H9 (cell line): ENCODE data around the gene TPPP. TPM values are rescaled to one million over a fixed set of nuclear protein-coding genes. Genes with fewer than 3 reads are reported as not detected.

Source experiments
- DNase-seq: peaks from one replicate; pipeline ENCODE4 v3.0.0-alpha.2; 2017
- H2AFZ ChIP-seq: one replicate; pipeline ENCODE4 v1.6.1; 2013; ENCODE audit warnings: mild to moderate bottlenecking, low read length, control low read depth, moderate library complexity
- H2AK5ac ChIP-seq: 2 replicates; pipeline ENCODE4 v1.6.1; 2013; ENCODE audit warnings: low read length, control low read depth, mixed read lengths; ENCODE audit not compliant: insufficient read length
- H2BK120ac ChIP-seq: one replicate; pipeline ENCODE4 v1.6.1; 2013; ENCODE audit warnings: low read depth, mild to moderate bottlenecking, low read length, control low read depth, inconsistent platforms; ENCODE audit not compliant: poor library complexity, severe bottlenecking
- H2BK12ac ChIP-seq: 2 replicates; pipeline ENCODE4 v1.6.1; 2013; ENCODE audit warnings: low read length, control low read depth, mixed read lengths, low read depth; ENCODE audit not compliant: insufficient read length
- H2BK15ac ChIP-seq: 2 replicates; pipeline ENCODE4 v1.6.1; 2013; ENCODE audit warnings: low read depth, low read length, control low read depth
- H2BK20ac ChIP-seq: one replicate; pipeline ENCODE4 v1.6.1; 2013; ENCODE audit warnings: low read depth, mild to moderate bottlenecking, low read length, control low read depth, inconsistent platforms; ENCODE audit not compliant: poor library complexity, severe bottlenecking
- H2BK5ac ChIP-seq: 2 replicates; pipeline ENCODE4 v1.6.1; 2013; ENCODE audit warnings: low read length, control low read depth, mixed read lengths; ENCODE audit not compliant: insufficient read length
- H3K14ac ChIP-seq: 2 replicates; pipeline ENCODE4 v1.6.1; 2013; ENCODE audit warnings: low read length, control low read depth; ENCODE audit not compliant: insufficient read depth
- H3K18ac ChIP-seq: 2 replicates; pipeline ENCODE4 v1.6.1; 2013; ENCODE audit warnings: low read depth, mild to moderate bottlenecking, mixed read lengths, low read length, control low read depth; ENCODE audit not compliant: insufficient read length
- H3K23ac ChIP-seq: 2 replicates; pipeline ENCODE4 v1.6.1; 2013; ENCODE audit warnings: low read length, control low read depth, mixed read lengths, low read depth; ENCODE audit not compliant: insufficient read length
- H3K23me2 ChIP-seq: 2 replicates; pipeline ENCODE4 v1.6.1; 2013; ENCODE audit warnings: low read depth, mild to moderate bottlenecking, mixed read lengths, low read length, control low read depth; ENCODE audit not compliant: insufficient read length, poor library complexity, severe bottlenecking
- H3K27ac ChIP-seq: 2 replicates; pipeline ENCODE4 v1.5.1; 2013; ENCODE audit warnings: low read length, control low read depth, mixed read lengths, low read depth; ENCODE audit not compliant: insufficient read length
- H3K27me3 ChIP-seq: 2 replicates; pipeline ENCODE4 v1.6.1; 2013; ENCODE audit warnings: low read length, control low read depth, inconsistent platforms; ENCODE audit not compliant: insufficient read depth
- H3K4ac ChIP-seq: 2 replicates; pipeline ENCODE4 v1.6.1; 2013; ENCODE audit warnings: low read depth, mild to moderate bottlenecking, control low read depth, inconsistent platforms, low read length, moderate library complexity
- H3K4me1 ChIP-seq: 2 replicates; pipeline ENCODE4 v1.6.1; 2013; ENCODE audit warnings: low read length, control low read depth, inconsistent platforms; ENCODE audit not compliant: insufficient read depth
- H3K4me2 ChIP-seq: 2 replicates; pipeline ENCODE4 v1.6.1; 2013; ENCODE audit warnings: low read length, control low read depth, mixed read lengths; ENCODE audit not compliant: insufficient read length, insufficient read depth
- H3K56ac ChIP-seq: 2 replicates; pipeline ENCODE4 v1.6.1; 2013; ENCODE audit warnings: low read depth, mild to moderate bottlenecking, mixed read lengths, low read length, control low read depth; ENCODE audit not compliant: insufficient read length
- H3K79me1 ChIP-seq: 2 replicates; pipeline ENCODE4 v1.6.1; 2013; ENCODE audit warnings: low read depth, mild to moderate bottlenecking, moderate library complexity, low read length, control low read depth, inconsistent platforms; ENCODE audit not compliant: insufficient read depth, poor library complexity, severe bottlenecking
- H3K79me2 ChIP-seq: 2 replicates; pipeline ENCODE4 v1.6.1; 2013; ENCODE audit warnings: low read length, control low read depth, inconsistent platforms; ENCODE audit not compliant: insufficient read depth
- H3K9ac ChIP-seq: 2 replicates; pipeline ENCODE4 v1.6.1; 2013; ENCODE audit warnings: low read length, control low read depth, mixed read lengths; ENCODE audit not compliant: insufficient read length; ENCODE audit errors: extremely low read depth
- H3K9me3 ChIP-seq: one replicate; pipeline ENCODE4 v1.6.1; 2013; ENCODE audit warnings: low read depth, low read length, inconsistent platforms; ENCODE audit not compliant: control insufficient read depth
- H3T11ph ChIP-seq: one replicate; pipeline ENCODE4 v1.6.1; 2013; ENCODE audit warnings: mild to moderate bottlenecking, low read length, control low read depth, inconsistent platforms
- H4K20me1 ChIP-seq: one replicate; pipeline ENCODE4 v1.6.1; 2013; ENCODE audit not compliant: control insufficient read depth, insufficient read length, insufficient read depth
- H4K5ac ChIP-seq: 2 replicates; pipeline ENCODE4 v1.6.1; 2013; ENCODE audit warnings: low read depth, mild to moderate bottlenecking, mixed read lengths, low read length, control low read depth; ENCODE audit not compliant: insufficient read length
- H4K8ac ChIP-seq: replicated peaks from 2 replicates; pipeline ENCODE4 v1.6.1; 2013; ENCODE audit warnings: low read length, control low read depth, mixed read lengths, low read depth; ENCODE audit not compliant: insufficient read length
- H4K91ac ChIP-seq: 2 replicates; pipeline ENCODE4 v1.6.1; 2013; ENCODE audit warnings: low read depth, mild to moderate bottlenecking, moderate library complexity, mixed read lengths, low read length, control low read depth; ENCODE audit not compliant: insufficient read length
- H3K27ac Mint-ChIP-seq, 3 experiments: 2 replicates in 2 of 3; 3 replicates in 1 of 3; pipeline ENCODE4 v1.8.0; 2020 to 2021; ENCODE audit warnings: mixed read lengths in 3 of 3, mild to moderate bottlenecking in 1 of 3, moderate library complexity in 1 of 3
- H3K27me3 Mint-ChIP-seq: 2 replicates; pipeline ENCODE4 v1.8.0; 2021; ENCODE audit warnings: low read depth, mild to moderate bottlenecking, moderate library complexity, mixed read lengths
- H3K36me3 Mint-ChIP-seq, 3 experiments: 2 replicates in 2 of 3; 3 replicates in 1 of 3; pipeline ENCODE4 v1.8.0; 2020 to 2021; ENCODE audit warnings: low read depth in 3 of 3, mixed read lengths in 3 of 3; ENCODE audit not compliant: insufficient read depth in 1 of 3
- H3K4me1 Mint-ChIP-seq, 2 experiments: 2 replicates each; pipeline ENCODE4 v1.8.0; 2020; ENCODE audit warnings: mixed read lengths in 2 of 2
- H3K4me3 Mint-ChIP-seq, 2 experiments: 2 replicates in 1 of 2; 3 replicates in 1 of 2; pipeline ENCODE4 v1.8.0; 2020 to 2021; ENCODE audit warnings: mild to moderate bottlenecking in 2 of 2, mixed read lengths in 2 of 2, moderate library complexity in 1 of 2
- H3K9me3 Mint-ChIP-seq, 2 experiments: 2 replicates in 1 of 2; 3 replicates in 1 of 2; pipeline ENCODE4 v1.8.0; 2020; ENCODE audit warnings: mild to moderate bottlenecking in 2 of 2, mixed read lengths in 2 of 2, moderate library complexity in 1 of 2
- WGBS: extraction: QIAGEN DNeasy Blood & Tissue Kit; methylation state at CpG from one replicate; pipeline ENCODE4 v1.1.7; 2013; ENCODE audit warnings: missing lambda C conversion rate, low lambda C conversion rate, mixed read lengths; ENCODE audit not compliant: insufficient read length; ENCODE audit errors: extremely low coverage; 5-methylcytosine and 5-hydroxymethylcytosine counted together
- total RNA-seq: library from RNA; stranded (reverse); gene quantifications from 2 replicates; pipeline ENCODE4 v1.2.1, GENCODE V29; 2021
- TF ChIP-seq, protein P1 (sequence below): fragments of 200-600 bp; sonication (generic); conservative IDR thresholded peaks from 3 replicates; pipeline ENCODE4 v1.8.0; 2021; ENCODE audit warnings: antibody characterized with exemption, mild to moderate bottlenecking

The TPPP gene
- total RNA-seq, 1 experiment from 2014 or later, result 0.44 TPM

DNA sequence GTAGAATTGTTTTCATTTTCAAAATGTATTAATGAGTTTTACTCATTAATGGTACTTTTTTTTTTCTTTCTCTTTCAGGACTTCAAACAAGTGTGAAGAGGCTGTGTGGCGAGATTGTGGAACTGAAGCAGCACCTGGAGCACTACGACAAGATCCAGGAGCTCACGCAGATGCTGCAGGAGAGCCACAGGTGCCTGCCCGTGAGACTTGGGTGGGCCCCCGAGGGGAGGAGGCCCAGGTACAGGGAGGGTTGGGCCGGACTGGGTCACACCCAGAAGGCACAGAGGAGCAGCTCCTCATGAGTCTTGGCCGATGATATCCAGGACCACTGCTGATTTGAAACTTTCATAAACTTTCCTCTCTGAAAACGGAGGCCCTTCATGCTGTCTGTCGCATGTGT, 45.4 kb downstream of the TPPP start:
- no CpG with 5 or more reads among the region's 9 CpGs for WGBS
- H2BK20ac ChIP-seq, result no peak overlapping the region
- no peak overlapping the region for H3K23ac ChIP-seq
- H4K91ac ChIP-seq, result no peak overlapping the region
- no peak overlapping the region for H3K4me2 ChIP-seq
- H2BK12ac ChIP-seq, result no peak overlapping the region
- no peak overlapping the region for H3K4ac ChIP-seq
- no peak overlapping the region for H3K56ac ChIP-seq
- Mint-ChIP-seq H3K4me1 (no peaks in the 10 kb centered on the region), H3K36me3 (peaks cover 4 to 30% (median 9%) of the 10 kb centered on the region in 3 experiments), H3K27ac (no peak overlapping the region), H3K4me3 (no peak overlapping the region), H3K27me3 (no peaks in the 10 kb centered on the region), H3K9me3 (no peaks in the 10 kb centered on the region; a peak in 1 of 5 replicates)
- no peak overlapping the region for H2BK5ac ChIP-seq
- H2BK120ac ChIP-seq, result no peak overlapping the region
- H3K23me2 ChIP-seq, result no peaks in the 10 kb centered on the region
- no peaks in the 10 kb centered on the region for H3K4me1 ChIP-seq
- no peaks in the 10 kb centered on the region for H3K79me1 ChIP-seq
- no peak overlapping the region for H3K18ac ChIP-seq
- TF ChIP-seq, protein P1, sequence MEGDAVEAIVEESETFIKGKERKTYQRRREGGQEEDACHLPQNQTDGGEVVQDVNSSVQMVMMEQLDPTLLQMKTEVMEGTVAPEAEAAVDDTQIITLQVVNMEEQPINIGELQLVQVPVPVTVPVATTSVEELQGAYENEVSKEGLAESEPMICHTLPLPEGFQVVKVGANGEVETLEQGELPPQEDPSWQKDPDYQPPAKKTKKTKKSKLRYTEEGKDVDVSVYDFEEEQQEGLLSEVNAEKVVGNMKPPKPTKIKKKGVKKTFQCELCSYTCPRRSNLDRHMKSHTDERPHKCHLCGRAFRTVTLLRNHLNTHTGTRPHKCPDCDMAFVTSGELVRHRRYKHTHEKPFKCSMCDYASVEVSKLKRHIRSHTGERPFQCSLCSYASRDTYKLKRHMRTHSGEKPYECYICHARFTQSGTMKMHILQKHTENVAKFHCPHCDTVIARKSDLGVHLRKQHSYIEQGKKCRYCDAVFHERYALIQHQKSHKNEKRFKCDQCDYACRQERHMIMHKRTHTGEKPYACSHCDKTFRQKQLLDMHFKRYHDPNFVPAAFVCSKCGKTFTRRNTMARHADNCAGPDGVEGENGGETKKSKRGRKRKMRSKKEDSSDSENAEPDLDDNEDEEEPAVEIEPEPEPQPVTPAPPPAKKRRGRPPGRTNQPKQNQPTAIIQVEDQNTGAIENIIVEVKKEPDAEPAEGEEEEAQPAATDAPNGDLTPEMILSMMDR, result no peak
- no peak overlapping the region for H4K5ac ChIP-seq
- H3K27ac ChIP-seq, result no peak overlapping the region
- H4K20me1 ChIP-seq, result no peaks in the 10 kb centered on the region
- H3K9me3 ChIP-seq, result peaks cover 35% of the 10 kb centered on the region
- no peak overlapping the region for H4K8ac ChIP-seq
- H3K9ac ChIP-seq, result no peak overlapping the region
- H3K27me3 ChIP-seq, result no peaks in the 10 kb centered on the region
- no peak overlapping the region for H2AFZ ChIP-seq
- no peak overlapping the region for H3K14ac ChIP-seq
- H3K79me2 ChIP-seq, result no peaks in the 10 kb centered on the region
- H2BK15ac ChIP-seq, result no peak overlapping the region
- H2AK5ac ChIP-seq, result no peak overlapping the region
- H3T11ph ChIP-seq, result no peak overlapping the region
- no peak for DNase-seq
